M059J (cell line): ENCODE measurements around the gene PPCDC. TPM values are rescaled to one million over a fixed set of nuclear protein-coding genes. Genes with fewer than 3 reads are reported as not detected.

Experiments
- total RNA-seq: library from RNA; depleted of rRNA; stranded (reverse); fragments of >200 nt; shearing (Covaris generic); gene quantifications from 2 replicates; pipeline ENCODE4 v1.2.3, GENCODE V29; 2014; rRNA removed

PPCDC gene
- total RNA-seq, 1 experiment from 2014 or later = 15.9 TPM

Other genes starting within 250 kb of the PPCDC start
- gene CSK, start 241.5 kb upstream of the PPCDC start, total RNA-seq = 9.4 and 23.8 TPM in 2 replicates
- not detected in 2 replicates for gene LMAN1L, start 210.8 kb upstream of the PPCDC start, total RNA-seq
- gene CPLX3, start 197.0 kb upstream of the PPCDC start, total RNA-seq = not detected in 2 replicates
- gene ULK3, start 180.4 kb upstream of the PPCDC start, total RNA-seq = 10.9 and 15.3 TPM in 2 replicates
- gene SCAMP2, start 150.2 kb upstream of the PPCDC start, total RNA-seq = 41.5 and 60.0 TPM in 2 replicates
- 65.4 and 68.3 TPM in 2 replicates for gene MPI, start 133.5 kb upstream of the PPCDC start, total RNA-seq
- gene FAM219B, start 116.7 kb upstream of the PPCDC start, total RNA-seq = 21.3 and 27.5 TPM in 2 replicates
- gene COX5A, start 85.5 kb upstream of the PPCDC start, total RNA-seq = 120 and 144 TPM in 2 replicates
- 0.07 and 0.10 TPM in 2 replicates for gene RPP25, start 66.8 kb upstream of the PPCDC start, total RNA-seq
- 1.3 and 3.4 TPM in 2 replicates for gene SCAMP5, start 28.0 kb upstream of the PPCDC start, total RNA-seq
- 8.5 and 11.5 TPM in 2 replicates for gene C15orf39, start 178.3 kb downstream of the PPCDC start, total RNA-seq
- gene GOLGA6C, start 234.7 kb downstream of the PPCDC start, total RNA-seq = not detected in 2 replicates